Ovary (tissue), 9 donors: ENCODE data around the gene LAD1. TPM values are rescaled to one million over a fixed set of nuclear protein-coding genes. Genes with fewer than 3 reads are reported as not detected.
A peak's percentile ranks its signal among the peaks of the same experiment; 100 is the strongest.

Experiments used
- DNase-seq, 5 donors: peaks; one replicate each; pipeline ENCODE4 v3.0.0-alpha.2; 2019 to 2020
- H3K27ac ChIP-seq, 2 donors: fragments of 200-600 bp; one replicate each; pipeline versions ENCODE4 v1.5.1 to v1.8.0; 2019 to 2022
- H3K27me3 ChIP-seq: fragments of 200-600 bp; one replicate; pipeline ENCODE4 v1.8.0; 2022
- H3K36me3 ChIP-seq: fragments of 200-600 bp; sonication (generic); one replicate; pipeline ENCODE4 v1.5.1; 2019
- H3K4me1 ChIP-seq: one replicate; pipeline ENCODE4 v1.8.1; 2013; ENCODE audit warnings: mild to moderate bottlenecking, moderate library complexity; ENCODE audit not compliant: insufficient read depth
- H3K4me3 ChIP-seq: fragments of 200-600 bp; sonication (generic); one replicate; pipeline ENCODE4 v1.5.1; 2017
- H3K9me3 ChIP-seq, 2 donors: fragments of 200-600 bp in 1 of 2; sonication (generic) in 1 of 2; one replicate each; pipeline versions ENCODE4 v1.5.1 to v1.8.1; 2013 to 2019; ENCODE audit warnings: mild to moderate bottlenecking in 1 of 2, moderate library complexity in 1 of 2
- EP300 ChIP-seq: sonication (generic); formaldehyde crosslinking; IDR thresholded peaks from one replicate; pipeline ENCODE4 v1.6.1; 2017; ENCODE audit warnings: antibody characterized with exemption
- POLR2A ChIP-seq: fragments of 450-650 bp; IDR thresholded peaks from one replicate; pipeline ENCODE4 v1.6.1; 2017; ENCODE audit warnings: antibody characterized with exemption, mild to moderate bottlenecking, moderate library complexity
- WGBS, 3 donors: extraction: QIAGEN DNeasy Blood & Tissue Kit in 1 of 3; methylation state at CpG; one replicate each; pipeline versions ENCODE4 v1.1.5 to v1.1.7; 2013 to 2017; 5-methylcytosine and 5-hydroxymethylcytosine counted together
- intact Hi-C, 4 donors: fragments of 100-400 bp; cut with DNase I; formaldehyde crosslinking; loops; one replicate each; pipeline versions ENCODE4 v1.11.0 to v1.15.1; 2022 to 2023
- polyA plus RNA-seq, 2 donors: library from polyadenylated mRNA; stranded (reverse); fragments of 200-250 nt in 1 of 2; fragments of 350-450 nt in 1 of 2; fragmentation: Illumina TruSeq in 1 of 2; extraction: RNeasy Lipid Tissue Mini Kit (QIAGEN cat#74804) in 1 of 2; gene quantifications; one replicate each; pipeline ENCODE4 v1.2.3, GENCODE V29; 2013 to 2014
- total RNA-seq, 7 donors: library from RNA; depleted of rRNA in 2 of 7; stranded (reverse); fragments of >200 nt in 2 of 7; fragmentation: NEBNext Ultra II Directional in 3 of 7; extraction: Animal tissue kit (Norgen Biotek cat#: 25700) in 3 of 7; gene quantifications; one replicate each; pipeline versions ENCODE4 v1.1.0 to v1.2.4, GENCODE V29; 2016 to 2023
- TF ChIP-seq, protein P1 (sequence below), 3 donors: fragments of 450-650 bp in 2 of 3; fragments of 200-600 bp in 1 of 3; IDR thresholded peaks; one replicate each; pipeline versions ENCODE4 v1.5.1 to v1.8.0; 2016 to 2022; ENCODE audit warnings: antibody characterized with exemption in 3 of 3, mild to moderate bottlenecking in 1 of 3
- donor health status: DM: no; HTN: no; CAD: no; lungs with moderate emphysema.
- donor health status: DM: no; HTN: no; CAD: no.
- donor health status: Bipolar disorder and iron deficiency.
- donor health status: DM: yes; HTN: yes; CAD: no.
- donor health status: DM: no; HTN: no; CAD: no.
- donor health status: DM: yes; HTN: yes; CAD: no.

LAD1 gene
- total and polyA plus RNA-seq, 9 donors, result 0.13 to 9.8 (median 2.1) TPM; not detected in 2

DNA sequence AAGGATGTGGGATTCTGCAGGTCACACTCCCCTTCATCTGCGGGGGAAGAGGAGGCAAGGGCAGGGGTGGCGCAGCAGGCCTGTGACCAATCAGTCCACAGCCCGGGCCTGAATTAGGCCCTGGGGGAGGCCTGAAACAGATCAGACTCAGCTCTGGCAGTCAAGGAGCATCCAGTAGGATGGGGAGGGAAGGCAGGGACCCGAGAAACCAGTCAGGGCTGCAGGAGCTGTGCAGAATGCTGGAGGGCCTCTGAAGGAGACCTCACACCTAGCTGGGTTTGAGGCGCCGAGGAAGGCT lies 34.4 kb downstream of the LAD1 start:
- H3K27ac ChIP-seq, result no peak overlapping the region
- TF ChIP-seq EP300, result no peak
- TF ChIP-seq, protein P1, sequence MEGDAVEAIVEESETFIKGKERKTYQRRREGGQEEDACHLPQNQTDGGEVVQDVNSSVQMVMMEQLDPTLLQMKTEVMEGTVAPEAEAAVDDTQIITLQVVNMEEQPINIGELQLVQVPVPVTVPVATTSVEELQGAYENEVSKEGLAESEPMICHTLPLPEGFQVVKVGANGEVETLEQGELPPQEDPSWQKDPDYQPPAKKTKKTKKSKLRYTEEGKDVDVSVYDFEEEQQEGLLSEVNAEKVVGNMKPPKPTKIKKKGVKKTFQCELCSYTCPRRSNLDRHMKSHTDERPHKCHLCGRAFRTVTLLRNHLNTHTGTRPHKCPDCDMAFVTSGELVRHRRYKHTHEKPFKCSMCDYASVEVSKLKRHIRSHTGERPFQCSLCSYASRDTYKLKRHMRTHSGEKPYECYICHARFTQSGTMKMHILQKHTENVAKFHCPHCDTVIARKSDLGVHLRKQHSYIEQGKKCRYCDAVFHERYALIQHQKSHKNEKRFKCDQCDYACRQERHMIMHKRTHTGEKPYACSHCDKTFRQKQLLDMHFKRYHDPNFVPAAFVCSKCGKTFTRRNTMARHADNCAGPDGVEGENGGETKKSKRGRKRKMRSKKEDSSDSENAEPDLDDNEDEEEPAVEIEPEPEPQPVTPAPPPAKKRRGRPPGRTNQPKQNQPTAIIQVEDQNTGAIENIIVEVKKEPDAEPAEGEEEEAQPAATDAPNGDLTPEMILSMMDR (IDR thresholded peaks at IDR 0.05), result no peak
- TF ChIP-seq POLR2A, result no peak
- no peaks in the 10 kb centered on the region for H3K4me1 ChIP-seq
- intact Hi-C loops, result loop anchor here in 1 of 4 donors (2.0 kb wide), 1 partner anchor 58 kb away; no protein-coding TSS in a partner anchor
- 68 to 76% (median 75%) methylated on average over 6 of the region's 6 CpGs for WGBS, 3 donors
- H3K9me3 ChIP-seq, result no peaks in the 10 kb centered on the region
- DNase-seq, result no peak
- H3K4me3 ChIP-seq, result no peak overlapping the region
- H3K27me3 ChIP-seq, result no peaks in the 10 kb centered on the region
- H3K36me3 ChIP-seq, result no peaks in the 10 kb centered on the region

DNA sequence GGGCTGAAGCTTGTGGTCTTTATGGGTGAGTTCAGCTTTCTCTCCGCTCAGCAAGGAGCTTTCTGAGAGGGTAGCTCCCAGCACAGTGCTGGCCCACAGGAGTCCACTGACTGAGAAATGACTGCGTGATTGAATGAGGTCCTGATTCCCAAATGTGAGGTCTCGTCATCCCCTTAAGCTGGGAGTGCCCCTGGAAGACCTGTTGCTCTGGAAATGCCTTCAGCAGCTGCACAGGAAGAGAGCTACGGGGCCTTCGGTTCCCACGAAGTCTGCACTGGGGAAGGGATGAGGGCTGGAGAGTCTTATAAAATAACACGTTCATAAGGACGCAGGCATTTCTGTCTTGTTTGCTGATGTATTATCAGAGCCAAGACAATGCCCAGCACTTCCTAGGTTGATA lies 35.7 kb downstream of the LAD1 start:
- Histone ChIP-seq H3K27me3 (no peaks in the 10 kb centered on the region), H3K9me3 (no peaks in the 10 kb centered on the region), H3K4me3 (no peak overlapping the region), H3K27ac (no peak overlapping the region), H3K4me1 (no peaks in the 10 kb centered on the region), H3K36me3 (no peaks in the 10 kb centered on the region)
- intact Hi-C loops, result no loop called here
- DNase-seq, result no peak
- WGBS, 3 donors, result 71 to 73% (median 73%) methylated on average over 8 of the region's 8 CpGs
- TF ChIP-seq POLR2A (no peak), EP300 (no peak)
- TF ChIP-seq, protein P1 (IDR thresholded peaks at IDR 0.05), result no peak

DNA sequence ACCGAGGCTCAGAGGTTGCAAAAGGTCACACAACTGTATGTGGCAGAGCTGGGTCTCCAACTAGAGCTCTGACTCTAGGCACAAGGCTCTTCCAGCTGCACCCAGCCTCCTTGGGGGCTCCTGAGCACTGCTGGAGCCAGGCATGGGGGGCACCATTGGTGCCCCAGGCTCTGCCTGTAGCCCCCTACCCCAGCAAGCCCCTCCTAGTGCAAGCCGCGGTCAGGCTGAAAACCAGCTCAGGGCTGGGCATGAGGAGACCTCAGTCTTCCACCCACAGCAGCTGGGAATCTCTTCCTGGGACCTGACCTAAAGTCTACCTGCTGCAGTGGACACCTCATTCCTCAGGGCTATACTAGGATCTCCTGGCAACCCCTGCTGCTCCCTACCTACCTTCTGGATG lies 36.2 kb downstream of the LAD1 start:
- Histone ChIP-seq H3K4me1 (no peaks in the 10 kb centered on the region), H3K36me3 (no peaks in the 10 kb centered on the region), H3K9me3 (no peaks in the 10 kb centered on the region), H3K4me3 (no peak overlapping the region), H3K27ac (no peak overlapping the region), H3K27me3 (no peaks in the 10 kb centered on the region)
- WGBS, 3 donors, result 90 to 96% (median 90%) methylated on average over 3 of the region's 3 CpGs
- DNase-seq, result no peak
- TF ChIP-seq, protein P1 (IDR thresholded peaks at IDR 0.05), result no peak
- TF ChIP-seq EP300, result no peak
- no peak for TF ChIP-seq POLR2A
- intact Hi-C loops, result no loop called here

DNA sequence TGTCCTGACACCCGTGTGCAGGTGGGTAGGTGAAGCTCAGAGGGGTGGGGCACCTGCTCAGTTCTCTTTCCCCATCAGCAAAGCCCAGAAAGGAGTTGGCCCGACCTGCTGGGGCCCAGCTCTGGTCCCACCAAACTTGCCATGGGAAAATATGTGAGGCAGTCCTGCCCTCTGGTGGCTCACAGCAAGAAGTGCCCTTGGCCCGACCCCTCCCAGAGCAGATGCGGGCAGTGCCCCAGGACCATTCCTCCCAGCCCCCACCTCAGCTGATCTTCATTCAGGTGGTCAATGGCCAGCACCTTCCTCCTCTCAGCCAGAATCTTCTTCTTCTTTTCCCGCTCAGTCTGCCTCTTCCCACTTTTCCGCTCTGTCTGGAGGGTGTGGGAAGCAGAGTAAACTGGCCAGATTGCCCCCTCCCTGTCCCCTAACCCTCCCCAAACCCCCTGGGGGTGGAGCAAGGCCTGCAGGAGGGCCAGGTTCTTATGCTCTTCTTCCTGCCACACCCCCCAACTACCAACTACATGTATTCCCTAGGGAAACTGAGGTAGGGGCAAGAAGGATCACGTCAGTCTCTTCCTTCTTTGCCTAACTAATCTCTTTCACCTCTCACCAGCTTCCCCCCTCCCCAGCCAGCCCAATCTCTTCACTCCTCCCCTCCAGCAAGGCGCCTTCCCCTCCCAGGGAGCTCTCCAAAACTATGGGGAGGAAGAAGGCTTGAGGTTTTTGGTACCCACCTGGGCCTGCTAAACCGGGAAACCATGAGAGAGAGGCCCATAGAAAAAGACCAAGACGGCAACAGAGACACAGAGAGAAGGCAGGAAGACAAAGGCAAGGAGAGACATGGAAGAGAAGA lies 37.2 kb downstream of the LAD1 start:
- H3K4me3 ChIP-seq, result no peak overlapping the region
- intact Hi-C loops, result no loop called here
- no peak for TF ChIP-seq EP300
- no peak for TF ChIP-seq POLR2A
- TF ChIP-seq, protein P1 (IDR thresholded peaks at IDR 0.05), result no peak
- H3K27ac ChIP-seq, result no peak overlapping the region
- H3K27me3 ChIP-seq, result no peaks in the 10 kb centered on the region
- WGBS, 3 donors, result 57 to 66% (median 61%) methylated on average over 10 of the region's 10 CpGs
- H3K4me1 ChIP-seq, result no peaks in the 10 kb centered on the region
- DNase-seq, result peak in 1 of 5 donors; percentile 39
- no peaks in the 10 kb centered on the region for H3K36me3 ChIP-seq
- H3K9me3 ChIP-seq, result no peaks in the 10 kb centered on the region
